NB4 (cell line): Measurements from ENCODE around the gene CTNNA3.

Experiments used
- DNase-seq: peaks from one replicate; pipeline ENCODE4 v3.0.0; 2010; ENCODE audit warnings: low read depth
- H3K4me3 ChIP-seq: one replicate; pipeline ENCODE4 v1.5.1; 2011; ENCODE audit warnings: mild to moderate bottlenecking, low read depth, low read length, moderate library complexity
- CTCF ChIP-seq: IDR thresholded peaks from one replicate; pipeline ENCODE4 v1.5.1; 2012; ENCODE audit warnings: low read depth, low read length
- MAX ChIP-seq: IDR thresholded peaks from 2 replicates; pipeline ENCODE4 v1.6.1; 2011; ENCODE audit warnings: low read depth, low read length
- MYC ChIP-seq: IDR thresholded peaks from 2 replicates; pipeline ENCODE4 v1.6.1; 2011; ENCODE audit warnings: low read depth, low read length
- POLR2A ChIP-seq: IDR thresholded peaks from 2 replicates; pipeline ENCODE4 v1.6.1; 2011; ENCODE audit warnings: mild to moderate bottlenecking; ENCODE audit not compliant: insufficient read length; ENCODE audit errors: extremely low read depth

The CTNNA3 gene

DNA sequence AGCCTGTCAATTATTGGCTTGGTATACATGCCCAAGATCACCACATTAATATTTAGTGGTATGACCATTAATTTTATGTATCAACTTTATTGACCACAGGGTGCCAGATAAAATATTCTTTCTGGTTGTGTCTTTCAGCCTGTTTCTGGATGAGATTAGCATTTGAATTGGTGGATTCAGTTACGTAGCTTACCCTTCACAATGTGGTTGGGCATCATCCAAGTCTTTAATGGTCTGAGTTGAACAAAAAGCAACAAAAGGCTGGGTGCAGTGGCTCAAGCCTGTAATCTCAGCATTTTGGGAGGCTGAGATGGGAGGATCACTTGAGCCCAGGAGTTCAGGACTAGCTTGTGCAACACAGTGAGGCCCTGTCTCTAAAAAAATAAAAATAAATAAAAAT is 1472.3 kb downstream of the CTNNA3 start:
- TF ChIP-seq POLR2A (no peak), MAX (no peak), MYC (no peak), CTCF (no peak)
- no peak overlapping the region for H3K4me3 ChIP-seq
- DNase-seq: no peak

- TF ChIP-seq POLR2A: no peak
- TF ChIP-seq MAX: no peak
- TF ChIP-seq MYC: no peak
- no peak for TF ChIP-seq CTCF
- no peak for DNase-seq
- H3K4me3 ChIP-seq: no peak overlapping the region
These were observed 1473.4 kb downstream of the CTNNA3 start for GRCh38 chr10:66222462-66223046.

DNA sequence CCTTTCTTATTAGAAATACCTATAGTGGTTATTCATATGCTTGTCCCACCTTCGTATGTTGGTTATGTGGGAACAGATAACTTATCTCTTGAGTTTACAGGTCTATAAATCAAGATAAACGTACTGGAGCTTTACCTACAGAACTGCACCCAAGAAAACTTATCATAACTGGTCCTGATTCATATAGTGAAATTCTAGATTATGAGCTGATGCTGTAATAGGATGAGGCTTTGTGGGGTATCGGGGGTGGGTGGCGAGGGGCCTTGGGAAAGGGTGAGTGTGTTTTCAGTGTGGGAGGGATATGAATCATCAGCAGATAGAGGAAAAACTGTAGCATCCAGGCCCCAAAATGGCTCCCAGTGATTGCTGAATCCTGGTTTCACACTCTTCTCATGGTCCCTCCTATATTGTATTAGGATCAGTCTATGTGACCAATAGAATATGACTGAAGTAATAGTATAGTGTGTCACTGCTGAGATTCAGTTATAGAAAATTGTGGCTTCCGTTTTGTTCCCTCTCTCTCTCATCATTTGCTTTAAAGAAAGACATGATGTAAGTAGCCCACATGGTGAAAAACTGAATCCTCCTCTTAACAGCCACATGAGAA is 1476.9 kb downstream of the CTNNA3 start:
- TF ChIP-seq MAX (no peak), POLR2A (no peak), MYC (no peak), CTCF (no peak)

GRCh38 chr10:66218289-66218688 is 1477.7 kb downstream of the CTNNA3 start:
- DNase-seq: no peak
- no peak for TF ChIP-seq MAX
- no peak for TF ChIP-seq MYC
- no peak for TF ChIP-seq POLR2A
- TF ChIP-seq CTCF: no peak
- H3K4me3 ChIP-seq: no peak overlapping the region

More for the DNA sequence above, 1476.9 kb downstream of the CTNNA3 start:
- no peak overlapping the region for H3K4me3 ChIP-seq
- DNase-seq: no peak

- no peak for DNase-seq
- H3K4me3 ChIP-seq: no peak overlapping the region
- TF ChIP-seq POLR2A (no peak), MAX (no peak), CTCF (no peak), MYC (no peak)
These were observed 1480.1 kb downstream of the CTNNA3 start for GRCh38 chr10:66215920-66216319.
